NCI-H1105 treated with DMSO at 0.1 percent for 48 hours (cell line): ENCODE measurements around the gene MMP12.
A peak's percentile ranks its signal among the peaks of the same experiment; 100 is the strongest.
"Not testable (repeated sequence)": the region's sequence is repeated elsewhere in the genome, so short reads cannot be mapped to it uniquely, and the experiment has no call there.

Experiments used
- DNase-seq: peaks from one replicate; lab custom pipeline; 2025; lab: John Stamatoyannopoulos, UW

The MMP12 gene

DNA sequence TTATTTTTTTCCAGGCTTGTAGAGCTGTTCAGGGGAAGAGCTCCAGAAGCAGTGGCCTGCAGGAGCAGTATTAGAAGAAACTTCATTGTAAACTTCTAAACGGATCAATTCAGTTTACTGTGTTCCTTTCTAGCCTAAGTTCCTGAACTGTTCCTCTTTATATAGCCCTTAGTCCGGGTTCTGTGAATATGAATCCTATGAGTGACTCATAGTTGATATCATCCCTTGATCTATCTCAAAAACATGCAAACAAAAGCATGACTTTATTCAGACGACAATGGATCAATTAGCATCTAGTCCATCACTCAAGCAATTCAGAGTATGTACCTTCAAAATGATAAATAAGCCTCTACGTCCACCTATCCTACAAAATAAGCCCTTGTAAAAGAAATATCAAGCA lies at the start of gene MMP12:
MMP12 (minus strand) TSS at position 131 of the 400 bp plus-strand sequence; CDS start at position 86, 45 bp downstream.
- DNase-seq, result no peak

DNA sequence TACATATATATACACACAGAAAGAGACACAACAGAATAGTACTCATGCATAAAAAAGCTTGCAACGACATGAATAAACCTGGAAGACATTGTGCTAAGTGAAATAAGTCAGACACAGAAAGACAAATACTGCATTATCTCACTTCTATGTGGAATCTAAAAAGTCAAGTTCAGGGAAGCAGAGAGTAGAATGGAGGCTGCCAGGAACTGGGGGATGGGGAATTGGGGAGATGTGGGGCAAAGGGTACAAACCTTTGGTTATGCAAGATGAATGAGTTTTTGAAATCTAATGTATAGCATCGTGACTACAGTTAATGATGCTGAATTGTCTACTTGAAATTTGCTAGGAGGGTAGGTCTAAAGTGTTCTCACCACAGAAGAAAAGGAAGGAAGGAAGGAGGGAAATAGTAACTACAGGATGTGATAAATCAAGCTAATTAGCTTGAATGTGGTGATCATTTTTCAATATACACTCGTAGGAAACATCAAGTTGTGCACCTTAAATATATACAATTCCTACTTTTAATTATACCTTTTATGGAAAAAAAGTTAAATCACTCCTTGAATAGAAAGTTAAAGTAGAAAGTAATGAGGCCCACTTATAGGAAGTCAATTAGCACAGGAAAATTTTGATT lies 46.9 kb upstream of the MMP12 start:
- DNase-seq, result no peak

DNA sequence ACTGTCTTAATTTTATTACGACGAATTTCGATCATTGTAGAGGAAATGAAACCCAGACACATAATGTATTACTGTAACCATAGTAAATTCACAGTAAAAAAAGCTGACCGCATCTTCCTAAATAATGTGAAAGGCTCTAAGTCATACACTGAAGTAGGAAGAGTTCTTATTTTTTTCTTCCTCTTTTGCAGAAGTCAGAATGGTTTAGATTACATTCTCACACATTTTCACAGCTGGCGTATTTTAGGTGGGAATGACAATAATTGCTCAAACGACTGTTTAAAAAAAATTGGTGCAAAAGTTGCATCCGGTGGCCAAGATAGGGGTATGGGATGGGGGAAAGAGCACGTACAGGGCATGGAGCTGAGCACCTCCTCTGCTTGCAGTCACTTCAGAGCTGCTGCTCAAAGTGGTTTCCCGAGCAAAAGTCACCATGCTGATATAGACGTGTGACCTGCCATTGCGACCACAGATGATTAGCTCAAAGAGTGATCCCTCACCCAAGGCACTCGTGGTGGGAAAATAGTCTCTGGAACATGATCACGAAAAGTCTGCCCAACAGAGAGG lies 45.4 kb upstream of the MMP12 start:
- DNase-seq, result no peak

DNA sequence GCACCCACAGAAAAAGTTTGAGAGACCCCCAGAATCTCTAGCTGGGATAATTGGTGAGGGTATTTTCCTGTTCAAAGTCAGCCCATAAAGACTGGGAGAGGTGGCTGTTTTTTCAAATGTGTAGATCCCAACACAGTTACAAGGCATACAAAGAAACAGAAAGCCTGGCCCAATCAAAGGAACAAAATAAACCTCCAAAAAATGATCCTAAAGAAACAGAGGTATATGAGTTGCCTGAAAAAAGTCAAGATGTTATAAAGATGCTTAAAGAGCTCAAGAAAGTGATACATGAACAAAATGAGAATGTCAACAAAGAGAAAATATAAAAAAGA lies 40.2 kb upstream of the MMP12 start:
- no peak for DNase-seq

DNA sequence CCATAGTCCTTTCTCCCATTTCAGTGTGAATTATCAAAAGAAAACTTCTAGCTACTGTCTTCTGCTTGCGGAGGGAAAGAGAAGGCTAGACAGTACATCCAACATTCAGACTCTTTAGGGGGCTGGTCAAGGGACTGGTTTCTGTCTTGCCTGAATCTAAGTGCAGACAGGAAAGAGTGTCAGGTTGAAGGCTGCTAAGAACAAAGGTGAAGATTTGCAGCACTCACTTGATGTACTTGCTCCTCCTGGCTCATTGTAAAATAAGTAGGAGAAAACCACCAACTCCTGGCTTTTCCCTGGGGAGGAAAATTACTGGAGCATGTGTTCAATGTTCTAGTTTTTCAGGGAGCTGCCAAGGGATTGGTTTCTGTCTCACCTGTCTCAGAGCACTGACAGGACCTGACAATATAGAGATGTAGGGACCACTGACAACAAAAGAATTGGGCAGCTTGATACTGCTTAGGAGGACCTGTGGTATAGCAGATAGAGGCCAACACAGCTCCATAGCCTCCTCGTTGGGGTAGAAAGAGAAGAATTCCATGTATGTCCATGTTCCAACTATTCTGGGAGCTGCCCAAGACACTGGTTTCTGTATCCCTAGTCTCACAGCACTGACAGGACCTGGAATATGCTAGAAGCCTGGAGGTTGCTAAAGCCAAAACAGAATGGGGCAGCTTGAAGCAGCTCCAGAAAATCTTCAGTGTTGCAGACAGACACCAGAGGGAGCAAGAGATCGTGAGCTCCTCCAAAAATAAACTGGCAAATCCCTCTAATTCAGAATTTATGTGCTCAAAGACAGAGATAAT lies 39.7 kb upstream of the MMP12 start:
- no peak for DNase-seq

DNA sequence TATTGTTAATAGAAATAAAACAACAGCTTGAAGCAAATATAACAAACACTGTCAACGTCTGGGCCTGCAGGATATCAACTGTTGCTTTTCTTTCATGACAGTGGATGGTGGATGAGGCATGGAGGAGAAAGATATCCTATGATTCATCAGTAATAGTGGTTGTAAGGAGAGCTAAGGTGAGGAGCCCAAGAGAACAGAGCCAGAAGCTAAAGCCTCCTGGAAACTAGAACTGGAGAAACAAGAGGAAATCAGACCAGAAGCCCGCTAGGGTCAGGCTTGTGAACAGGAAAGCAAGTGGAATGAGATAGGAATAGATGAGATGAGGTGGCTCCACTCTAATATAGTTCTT lies 37.7 kb upstream of the MMP12 start:
- DNase-seq, result no peak

DNA sequence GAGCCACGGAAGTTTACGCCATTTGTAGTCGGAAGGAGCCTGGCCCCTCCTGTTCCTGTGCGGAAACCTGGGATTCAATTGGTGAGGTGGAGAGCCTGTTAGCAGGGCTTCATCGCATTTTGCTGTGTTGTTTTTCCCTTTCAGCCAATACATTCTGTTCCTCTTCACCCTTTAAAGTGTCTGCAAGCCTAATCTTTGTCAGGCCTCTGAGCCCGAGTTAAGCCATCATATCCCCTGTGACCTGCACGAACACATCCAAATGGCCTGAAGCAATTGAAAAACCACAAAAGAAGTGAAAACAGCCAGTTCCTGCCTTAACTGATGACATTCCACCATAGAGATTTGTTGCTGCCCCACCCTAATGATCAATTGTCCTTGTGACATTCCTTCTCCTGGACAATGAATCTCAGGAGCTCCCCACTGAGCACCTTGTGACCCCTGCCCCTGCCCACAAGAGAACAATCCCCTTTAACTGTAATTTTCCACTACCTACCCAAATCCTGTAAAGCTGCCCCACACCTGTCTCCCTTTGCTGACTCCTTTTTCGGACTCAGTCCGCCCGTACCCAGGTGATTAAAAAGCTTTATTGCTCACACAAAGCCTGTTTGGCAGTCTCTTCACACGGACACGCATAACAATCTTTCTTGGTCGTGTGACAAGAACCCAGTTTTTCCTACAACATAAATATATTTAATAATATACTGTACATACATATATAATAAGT lies 37.1 kb upstream of the MMP12 start:
- no peak for DNase-seq

DNA sequence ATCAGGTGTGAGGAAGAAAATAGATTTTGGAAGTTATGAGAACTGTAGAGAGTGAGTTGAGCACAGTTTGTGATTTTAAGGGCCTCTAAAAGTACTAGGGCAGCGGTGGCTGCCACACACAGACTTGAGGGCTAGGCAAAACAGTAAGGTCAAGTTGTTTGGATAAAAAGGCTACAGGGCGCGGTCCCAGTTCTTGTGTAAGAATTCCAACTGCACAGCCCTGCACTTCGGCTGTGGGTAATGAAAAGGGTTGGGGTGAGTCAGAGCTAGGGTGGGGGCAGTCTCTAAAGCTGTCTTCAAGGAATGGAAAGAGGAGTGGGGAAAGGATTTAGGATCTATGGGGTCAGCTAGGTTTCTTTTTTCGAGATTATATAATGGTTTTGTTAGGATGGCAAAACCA lies 31.1 kb upstream of the MMP12 start:
- not testable (repeated sequence) for DNase-seq

DNA sequence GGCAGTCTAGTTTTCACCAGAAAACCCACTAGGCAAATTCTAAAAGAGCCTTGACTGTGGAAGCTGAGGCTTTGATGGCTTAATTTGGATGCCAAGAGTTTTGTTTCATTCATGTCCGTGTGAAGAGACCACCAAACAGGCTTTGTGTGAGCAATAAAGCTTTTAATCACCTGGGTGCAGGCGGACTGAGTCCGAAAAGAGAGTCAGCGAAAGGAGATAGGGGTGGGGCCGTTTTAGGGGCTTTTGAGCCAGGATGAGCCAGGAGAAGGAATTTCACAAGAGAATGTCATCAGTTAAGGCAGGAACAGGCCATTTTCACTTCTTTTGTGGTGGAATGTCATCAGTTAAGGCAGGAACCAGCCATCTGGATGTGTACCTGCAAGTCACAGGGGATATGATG lies 29.1 kb upstream of the MMP12 start:
- DNase-seq, result not testable (repeated sequence)

DNA sequence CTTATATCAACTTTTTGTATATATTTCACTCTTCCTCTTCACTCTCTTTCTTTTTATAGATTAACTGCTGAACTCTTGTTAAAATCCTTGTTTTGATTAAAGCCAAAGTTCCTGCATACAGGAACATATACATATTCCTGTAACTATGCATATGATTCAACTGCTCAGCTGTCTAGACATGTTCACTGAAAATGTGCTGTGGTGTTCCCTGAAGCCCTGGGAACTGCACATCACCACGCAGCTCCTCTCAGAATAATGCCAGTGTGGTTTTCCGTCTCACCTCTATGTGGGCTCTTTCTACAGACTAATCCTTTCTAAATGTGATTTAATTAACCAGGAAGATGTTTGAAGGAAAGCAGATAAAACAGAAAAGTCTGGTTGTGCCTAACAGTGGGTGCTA lies 25.6 kb upstream of the MMP12 start:
- no peak for DNase-seq

DNA sequence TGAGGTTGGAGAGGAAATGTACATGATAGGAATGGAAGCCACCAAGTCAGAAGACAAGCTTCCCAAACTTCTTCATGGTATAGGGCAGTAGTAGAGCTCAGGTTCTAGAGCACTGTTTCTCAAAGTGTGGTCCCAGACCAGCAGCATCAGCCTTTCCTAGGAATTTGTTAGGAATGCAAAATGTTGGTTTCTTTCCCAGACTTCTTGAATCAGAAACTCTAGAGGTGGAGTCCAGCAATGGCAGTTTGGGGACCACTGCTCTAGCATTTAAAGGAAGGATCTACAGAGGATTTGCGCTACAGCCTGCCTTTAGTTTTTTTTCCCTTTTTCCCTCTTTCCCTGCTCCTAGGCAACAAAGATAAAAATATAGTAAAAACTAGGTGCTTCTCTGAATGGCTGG lies 17.0 kb upstream of the MMP12 start:
- DNase-seq, result no peak

DNA sequence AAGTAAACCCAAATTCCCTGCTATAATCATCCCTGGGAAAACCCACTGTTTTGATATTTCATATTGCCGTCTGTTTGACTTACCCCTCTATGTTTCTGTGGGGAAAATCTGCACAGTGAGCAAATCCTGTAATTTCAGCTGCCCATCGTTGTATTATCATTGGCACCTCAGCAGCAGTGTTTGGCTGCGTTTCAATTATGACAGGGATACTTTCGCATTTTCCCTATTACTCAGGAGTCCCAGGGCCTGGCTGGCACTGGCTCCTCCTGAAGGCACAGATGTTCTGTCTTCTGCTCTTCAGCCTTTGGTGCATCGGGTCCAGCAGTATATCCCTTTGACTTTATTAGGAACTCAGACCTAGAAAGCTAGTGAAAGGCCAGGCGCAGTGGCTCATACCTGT lies 12.2 kb upstream of the MMP12 start:
- DNase-seq, result peak; percentile 50

DNA sequence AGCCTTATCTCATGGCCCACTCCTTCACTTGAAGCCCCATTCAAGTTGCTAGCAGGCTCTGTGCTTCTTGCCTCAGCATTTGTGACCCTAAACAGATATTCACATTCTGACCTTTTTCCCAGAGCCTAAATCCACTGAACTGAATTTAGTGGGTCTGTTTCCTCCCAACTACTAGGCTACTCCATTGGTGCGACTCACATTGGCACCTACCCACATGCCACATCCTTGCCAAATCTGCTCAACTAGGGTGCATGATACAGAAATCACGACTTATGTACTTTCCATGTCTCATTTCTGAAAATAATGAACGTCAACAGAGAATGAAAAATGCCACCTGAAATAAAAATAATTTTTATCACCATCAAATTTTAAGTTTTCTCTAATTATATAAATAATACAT lies 8.4 kb upstream of the MMP12 start:
- no peak for DNase-seq

DNA sequence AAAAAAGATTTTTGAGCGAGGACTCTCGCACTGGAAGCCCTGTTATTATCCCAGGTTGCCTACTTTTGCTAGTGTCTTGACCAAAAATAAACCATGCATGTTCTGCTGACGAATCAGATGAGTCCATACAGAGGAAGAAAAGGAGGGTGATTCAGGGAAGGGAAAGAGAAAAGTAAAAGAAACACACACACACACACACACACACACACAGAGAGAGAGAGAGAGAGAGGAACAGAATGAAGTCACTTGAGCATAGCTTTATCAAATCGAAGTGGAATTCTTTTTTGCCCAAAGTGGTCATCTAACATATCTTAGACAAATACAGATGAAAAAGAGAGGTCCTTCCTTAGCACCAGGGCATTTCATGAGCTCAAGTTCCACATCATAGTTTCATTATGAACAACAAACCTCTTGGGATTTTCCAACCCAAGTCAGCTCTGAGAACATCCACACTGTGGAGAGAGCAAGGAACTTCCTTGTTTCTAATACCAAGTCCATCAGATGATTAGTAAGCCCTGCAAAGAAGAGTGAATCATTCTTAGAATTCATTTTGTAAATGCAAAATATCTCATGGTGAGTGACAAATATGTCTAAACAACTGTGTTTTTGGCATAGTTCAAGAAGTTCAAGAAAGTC lies 7.7 kb upstream of the MMP12 start:
- DNase-seq, result no peak

DNA sequence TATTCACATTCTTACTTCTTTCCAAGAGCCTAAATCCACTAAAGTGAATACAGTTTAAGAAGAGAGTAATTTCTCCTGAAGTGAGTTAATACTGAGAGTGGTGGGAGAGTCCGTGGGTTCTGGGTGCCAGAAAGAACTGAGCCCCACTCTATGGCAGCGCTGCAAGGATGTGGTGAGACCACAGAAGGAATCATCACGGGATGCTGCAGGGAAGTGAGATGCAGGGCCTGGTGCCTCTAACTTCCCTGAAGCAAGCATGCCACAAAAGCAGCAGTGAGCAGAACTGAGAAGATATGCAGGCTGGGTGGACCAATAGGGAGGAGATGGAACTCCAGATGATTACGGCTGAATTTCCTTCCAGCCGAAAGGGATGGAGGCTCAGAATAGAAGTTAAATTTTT lies 5.0 kb upstream of the MMP12 start:
- DNase-seq, result no peak

DNA sequence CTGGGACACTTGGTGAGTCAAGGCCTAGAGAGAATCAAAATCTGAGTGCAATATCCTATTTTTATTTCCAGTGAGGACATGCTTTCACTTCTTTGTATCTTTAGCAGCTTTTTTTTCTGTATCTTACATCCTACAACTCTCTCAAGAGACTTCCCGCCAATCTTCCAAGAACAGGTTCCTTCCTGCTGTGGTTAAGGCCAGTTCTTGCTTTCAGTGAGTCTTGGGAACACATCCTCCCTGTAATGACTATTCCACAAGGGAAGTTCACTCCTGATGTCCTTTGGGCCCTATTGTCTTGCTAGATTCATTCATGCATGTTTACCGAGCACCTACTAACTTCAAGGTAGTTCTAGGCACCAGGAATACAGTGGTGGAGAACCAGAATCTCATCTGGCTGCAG lies 3.8 kb upstream of the MMP12 start:
- DNase-seq, result no peak

DNA sequence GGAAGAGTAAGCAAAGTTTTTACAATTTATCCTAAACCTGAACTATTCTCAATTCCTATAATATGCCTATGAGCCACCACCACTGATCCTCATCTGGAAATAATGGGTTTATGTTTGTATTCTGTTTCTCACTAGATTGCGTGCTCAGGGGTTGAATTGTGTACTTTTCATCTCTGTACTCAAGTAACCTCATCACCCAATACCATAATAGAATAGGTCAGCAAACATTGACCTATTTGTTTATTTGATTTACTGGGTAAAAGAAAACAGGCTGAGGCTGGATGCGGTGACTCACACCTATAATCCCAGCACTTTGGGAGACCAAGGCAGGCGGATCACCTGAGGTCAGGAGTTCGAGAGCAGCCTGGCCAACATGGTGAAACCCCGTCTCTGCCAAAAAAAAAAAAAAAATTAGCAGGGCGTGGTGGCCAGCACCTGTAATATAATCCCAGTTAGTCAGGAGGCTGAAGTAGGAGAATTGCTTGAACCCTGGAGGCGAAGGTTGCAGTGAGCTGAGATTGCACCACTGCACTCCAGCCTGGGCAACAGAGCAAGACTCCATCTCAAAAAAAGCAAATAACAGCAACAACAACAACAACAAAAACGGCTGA lies 5.3 kb downstream of the MMP12 start:
- DNase-seq, result not testable (repeated sequence)

DNA sequence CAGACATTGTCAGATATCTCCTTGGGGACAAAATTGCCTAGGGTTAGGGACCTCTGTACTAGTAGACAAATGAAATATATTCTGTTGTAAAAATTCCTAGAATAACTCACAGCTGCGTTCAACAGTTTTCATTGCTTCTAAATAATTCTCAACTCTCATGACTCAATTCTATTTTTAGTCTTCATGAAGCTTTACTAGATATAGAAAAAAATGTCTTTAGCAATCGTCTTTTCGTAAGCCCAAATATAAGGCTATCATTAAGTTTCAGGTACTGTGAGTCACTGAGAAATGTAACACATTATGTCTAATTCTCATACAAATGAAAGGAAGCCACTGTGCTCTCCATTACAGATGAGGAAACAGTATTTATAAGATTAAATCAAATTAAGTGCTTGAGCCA lies 6.4 kb downstream of the MMP12 start:
- no peak for DNase-seq

DNA sequence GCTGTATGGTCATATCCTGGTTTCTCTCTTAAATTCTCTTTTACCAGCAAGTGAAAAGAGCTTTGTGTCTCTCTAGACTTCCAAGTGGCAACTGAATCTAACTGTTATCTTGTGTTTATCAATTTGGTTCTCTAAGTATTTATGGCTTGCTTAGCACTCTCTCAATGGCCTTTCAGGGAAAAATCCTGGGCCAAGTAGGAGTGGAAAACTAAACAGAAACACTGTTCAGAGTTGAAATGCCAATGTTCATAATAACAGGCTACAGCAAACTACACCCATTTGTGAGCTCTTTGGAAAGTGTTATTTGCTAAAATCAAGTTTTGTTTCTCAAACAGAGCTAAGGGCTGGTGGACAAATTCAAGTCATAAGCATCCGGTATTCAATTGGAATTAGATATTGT lies 10.1 kb downstream of the MMP12 start:
- no peak for DNase-seq

DNA sequence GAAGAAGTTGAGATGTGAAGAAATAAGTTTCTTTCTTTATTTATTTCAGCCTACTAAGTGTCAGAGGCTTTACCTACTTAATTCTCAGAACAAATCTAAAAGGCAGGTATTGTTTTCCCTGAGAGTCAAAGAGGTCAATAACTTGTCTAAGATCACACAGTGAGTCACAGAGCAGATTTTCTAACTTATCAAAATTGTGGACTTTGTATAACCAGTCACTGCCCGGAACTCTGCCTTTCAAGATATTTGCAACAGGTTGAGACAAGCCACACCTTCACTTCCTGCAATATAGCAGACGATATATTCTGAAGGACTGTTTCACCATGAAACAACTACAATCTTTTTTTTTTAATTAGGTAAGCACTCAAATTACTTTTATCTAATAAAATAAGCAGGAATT lies 20.8 kb downstream of the MMP12 start:
- DNase-seq, result no peak

DNA sequence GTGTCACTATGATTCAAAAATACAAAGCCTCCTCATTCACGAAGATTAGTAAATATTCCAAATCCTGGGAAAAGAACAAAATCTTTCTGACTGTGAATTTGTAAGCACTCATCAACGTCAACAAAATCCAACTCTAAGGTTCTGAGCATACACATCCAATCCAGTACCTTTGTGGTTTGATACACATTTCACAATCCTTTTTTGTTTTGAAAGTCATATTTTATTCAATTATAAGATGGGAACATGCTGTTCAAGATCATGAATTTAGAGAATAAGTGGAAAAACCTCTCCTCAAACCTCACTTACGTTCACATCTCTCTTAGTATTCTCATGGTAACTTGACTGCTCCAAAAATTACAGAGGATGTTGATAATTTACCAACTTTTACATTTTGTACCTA lies 21.7 kb downstream of the MMP12 start:
- DNase-seq, result no peak
